HCT116 (cell line): ENCODE measurements around the gene EPB41L5. TPM values are rescaled to one million over a fixed set of nuclear protein-coding genes. Genes with fewer than 3 reads are reported as not detected.

Source experiments
- ATAC-seq: fragments of 200-7000 bp; cut with Tn5 transposase; 2 replicates; pipeline ENCODE4 v1.9.1; 2020; ENCODE audit warnings: mild to moderate bottlenecking, moderate library complexity
- BruUV-seq: library from RNA; stranded (reverse); fragments of 400-500 nt; replicated peaks from 2 replicates; lab custom pipeline; 2021; lab: Mats Ljungman, UMichigan
- CTCF ChIA-PET: fragments of 300-600 bp; sonication (Branson Sonifier 250); formaldehyde crosslinking; loops from one replicate; lab custom pipeline; 2021; ENCODE audit warnings: antibody characterized with exemption; lab: Charles Lee
- POLR2A ChIA-PET: fragments of 300-600, 350-600 bp; sonication (Branson Sonifier 250); formaldehyde crosslinking; loops from one replicate; lab custom pipeline; 2021; ENCODE audit warnings: antibody characterized with exemption; lab: Charles Lee
- RAD21 ChIA-PET, 2 experiments: fragments of 300-600 bp; sonication (Branson Sonifier 250); formaldehyde crosslinking; loops; one replicate each; lab custom pipeline; 2023; ENCODE audit warnings: low total read pairs in 2 of 2; ENCODE audit not compliant: uncharacterized antibody in 2 of 2, unreplicated experiment in 2 of 2, low non-redundant PET in 1 of 2; lab: Charles Lee
- DNase-seq: peaks from one replicate; pipeline ENCODE4 v3.0.0-alpha.2; 2010; ENCODE audit warnings: low read depth, low spot score
- H2AFZ ChIP-seq: fragments of 200-600 bp; shearing (Covaris generic), sonication (generic); 2 replicates; pipeline ENCODE4 v1.6.1; 2017; ENCODE audit warnings: low read depth, mixed run types, mixed read lengths, antibody characterized with exemption, low read length; ENCODE audit not compliant: poor library complexity, severe bottlenecking
- H3K27ac ChIP-seq: 2 replicates; pipeline ENCODE4 v1.5.1; 2012; ENCODE audit warnings: low read depth, low read length
- H3K27me3 ChIP-seq: fragments of 200-600 bp; sonication (generic); 2 replicates; pipeline ENCODE4 v1.6.1; 2016; ENCODE audit warnings: mixed run types, low read length, mixed read lengths; ENCODE audit not compliant: insufficient read depth
- H3K36me3 ChIP-seq, 2 experiments: fragments of 200-500 bp in 1 of 2; fragments of 200-600 bp in 1 of 2; sonication (Bioruptor generic) in 1 of 2; sonication (generic) in 1 of 2; 2 replicates each; pipeline versions ENCODE4 v1.5.1 to v1.6.1; 2014 to 2016; ENCODE audit warnings: low read length in 2 of 2, inconsistent platforms in 1 of 2, mixed read lengths in 1 of 2, mixed run types in 1 of 2; ENCODE audit not compliant: insufficient read depth in 2 of 2, control insufficient read depth in 1 of 2
- H3K4me1 ChIP-seq, 2 experiments: fragments of 200-600 bp in 1 of 2; sonication (generic) in 1 of 2; 2 replicates each; pipeline versions ENCODE4 v1.5.1 to v1.6.1; 2012 to 2017; ENCODE audit warnings: low read length in 2 of 2, inconsistent platforms in 1 of 2, mild to moderate bottlenecking in 1 of 2, mixed read lengths in 1 of 2, mixed run types in 1 of 2, moderate library complexity in 1 of 2; ENCODE audit not compliant: insufficient read depth in 2 of 2, control insufficient read depth in 1 of 2
- H3K4me2 ChIP-seq: fragments of 200-600 bp; sonication (generic); 2 replicates; pipeline ENCODE4 v1.6.1; 2017; ENCODE audit warnings: mixed run types, low read length, mixed read lengths
- H3K4me3 ChIP-seq, 2 experiments: fragments of 200-600 bp in 1 of 2; sonication (generic) in 1 of 2; replicated peaks in 1 of 2; 2 replicates each; pipeline ENCODE4 v1.5.1; 2011 to 2016; ENCODE audit warnings: low read length in 2 of 2, control low read depth in 1 of 2, low read depth in 1 of 2, mild to moderate bottlenecking in 1 of 2, mixed read lengths in 1 of 2, mixed run types in 1 of 2
- H3K79me2 ChIP-seq: fragments of 200-600 bp; sonication (generic); 2 replicates; pipeline ENCODE4 v1.6.1; 2017; ENCODE audit warnings: mild to moderate bottlenecking, mixed run types, low read length, moderate library complexity, mixed read lengths; ENCODE audit not compliant: insufficient read depth
- H3K9ac ChIP-seq: fragments of 200-600 bp; sonication (generic); 2 replicates; pipeline ENCODE4 v1.6.1; 2016; ENCODE audit warnings: low read length, mixed read lengths
- H3K9me2 ChIP-seq: fragments of 200-600 bp; sonication (generic), shearing (Covaris generic); 2 replicates; pipeline ENCODE4 v1.6.1; 2017; ENCODE audit warnings: mixed run types, mild to moderate bottlenecking, moderate library complexity; ENCODE audit not compliant: insufficient read depth
- H3K9me3 ChIP-seq, 2 experiments: fragments of 200-500 bp in 1 of 2; fragments of 200-600 bp in 1 of 2; sonication (Bioruptor generic) in 1 of 2; sonication (generic) in 1 of 2; 2 replicates each; pipeline ENCODE4 v1.6.1; 2014 to 2017; ENCODE audit warnings: low read length in 2 of 2, mixed read lengths in 2 of 2, inconsistent platforms in 1 of 2, low read depth in 1 of 2, mild to moderate bottlenecking in 1 of 2, mixed run types in 1 of 2, moderate library complexity in 1 of 2; ENCODE audit not compliant: control insufficient read depth in 1 of 2, insufficient read depth in 1 of 2
- H4K20me1 ChIP-seq: fragments of 200-600 bp; sonication (generic), shearing (Covaris generic); 2 replicates; pipeline ENCODE4 v1.6.1; 2017; ENCODE audit warnings: mixed run types, mild to moderate bottlenecking, moderate library complexity; ENCODE audit not compliant: insufficient read depth
- CBX3 ChIP-seq: IDR thresholded peaks from 2 replicates; pipeline ENCODE4 v1.6.1; 2012; ENCODE audit warnings: low read depth
- CEBPB ChIP-seq: IDR thresholded peaks from 2 replicates; pipeline ENCODE4 v1.6.1; 2012; ENCODE audit warnings: low read depth
- CTCF ChIP-seq, 3 experiments: fragments of 200-600 bp in 1 of 3; sonication (generic) in 1 of 3; IDR thresholded peaks in 2 of 3; conservative IDR thresholded peaks in 1 of 3; 2 replicates each; pipeline ENCODE4 v1.5.1; 2012 to 2017; ENCODE audit warnings: low read depth in 2 of 3, low read length in 2 of 3, antibody characterized with exemption in 1 of 3, borderline replicate concordance in 1 of 3, control low read depth in 1 of 3, mild to moderate bottlenecking in 1 of 3, mixed read lengths in 1 of 3, mixed run types in 1 of 3, moderate library complexity in 1 of 3; ENCODE audit not compliant: insufficient read depth in 1 of 3
- EGR1 ChIP-seq: IDR thresholded peaks from 2 replicates; pipeline ENCODE4 v1.6.1; 2012; ENCODE audit warnings: low read depth
- ELF1 ChIP-seq: IDR thresholded peaks from 2 replicates; pipeline ENCODE4 v1.6.1; 2012; ENCODE audit warnings: low read depth, borderline replicate concordance
- EZH2 ChIP-seq: fragments of 200-600 bp; sonication (generic); IDR thresholded peaks from 2 replicates; pipeline ENCODE4 v1.6.1; 2017; ENCODE audit warnings: antibody characterized with exemption, mixed run types
- EZH2phosphoT487 ChIP-seq: fragments of 200-600 bp; IDR thresholded peaks from 2 replicates; pipeline ENCODE4 v1.6.1; 2018; ENCODE audit warnings: antibody characterized with exemption, borderline replicate concordance
- FOSL1 ChIP-seq: IDR thresholded peaks from 2 replicates; pipeline ENCODE4 v1.6.1; 2012; ENCODE audit warnings: low read depth
- POLR2A ChIP-seq: IDR thresholded peaks from 2 replicates; pipeline ENCODE4 v1.7.0; 2011; ENCODE audit warnings: borderline replicate concordance; ENCODE audit not compliant: insufficient read depth, insufficient read length; ENCODE audit errors: extremely low read depth
- POLR2AphosphoS5 ChIP-seq: IDR thresholded peaks from 2 replicates; pipeline ENCODE4 v1.6.1; 2011; ENCODE audit warnings: mild to moderate bottlenecking, low read depth, low read length, moderate library complexity
- RAD21 ChIP-seq: IDR thresholded peaks from 2 replicates; pipeline ENCODE4 v1.6.1; 2012; ENCODE audit warnings: low read depth, mild to moderate bottlenecking
- REST ChIP-seq: IDR thresholded peaks from 2 replicates; pipeline ENCODE4 v1.6.1; 2012; ENCODE audit warnings: low read depth
- SP1 ChIP-seq: IDR thresholded peaks from 2 replicates; pipeline ENCODE4 v1.6.1; 2012; ENCODE audit warnings: low read depth
- SRF ChIP-seq: IDR thresholded peaks from 2 replicates; pipeline ENCODE4 v1.6.1; 2012; ENCODE audit warnings: low read depth
- YY1 ChIP-seq: IDR thresholded peaks from 2 replicates; pipeline ENCODE4 v1.6.1; 2011; ENCODE audit warnings: low read length, low read depth, moderate library complexity, mild to moderate bottlenecking; ENCODE audit not compliant: insufficient replicate concordance; ENCODE audit errors: extremely low read depth
- ZFX ChIP-seq: fragments of 450-650 bp; IDR thresholded peaks from 2 replicates; pipeline ENCODE4 v1.6.1; 2017
- intact Hi-C: fragments of 100-400 bp; cut with micrococcal nuclease; formaldehyde crosslinking; loops from 2 replicates; pipeline ENCODE4 v1.10.0; 2022
- total RNA-seq: library from RNA; stranded (reverse); gene quantifications from one replicate; pipeline ENCODE4 v1.2.1, GENCODE V29; 2021; ENCODE audit not compliant: unreplicated experiment
- TF ChIP-seq, protein P1 (sequence below): IDR thresholded peaks from 2 replicates; pipeline ENCODE4 v1.6.1; 2011; ENCODE audit warnings: mild to moderate bottlenecking, low read length, moderate library complexity; ENCODE audit not compliant: insufficient replicate concordance; ENCODE audit errors: extremely low read depth
- TF ChIP-seq, protein P2 (sequence below): IDR thresholded peaks from 2 replicates; pipeline ENCODE4 v1.6.1; 2012
- TF ChIP-seq, protein P3 (sequence below): IDR thresholded peaks from 2 replicates; pipeline ENCODE4 v1.6.1; 2012

The EPB41L5 gene
- total RNA-seq, 1 experiment from 2014 or later: 14.7 TPM

DNA sequence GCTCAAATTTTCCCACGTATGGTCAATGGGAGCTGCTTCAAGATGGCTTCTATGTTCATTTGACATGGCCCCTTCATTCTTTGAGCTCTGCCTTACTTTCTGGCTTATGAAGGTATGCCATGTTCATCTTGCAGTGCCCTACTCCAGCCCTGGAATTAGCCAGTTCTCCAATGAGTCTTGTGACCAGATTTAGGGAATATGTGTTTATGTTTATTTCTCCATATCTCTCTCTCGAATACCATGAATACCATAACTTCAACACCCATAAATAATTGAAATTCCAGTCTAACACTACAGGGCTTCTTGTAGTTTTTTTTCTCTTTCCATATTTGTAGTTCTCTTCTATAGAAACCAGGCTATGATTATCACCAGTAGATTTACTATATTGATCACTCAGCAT, 39.7 kb downstream of the EPB41L5 start:
- Histone ChIP-seq H3K9me2 (no peaks in the 10 kb centered on the region), H3K4me2 (no peak overlapping the region), H3K9me3 (no peaks in the 10 kb centered on the region), H3K9ac (no peak overlapping the region), H2AFZ (no peak overlapping the region), H3K36me3 (no peaks in the 10 kb centered on the region), H3K27ac (no peak overlapping the region), H3K79me2 (no peaks in the 10 kb centered on the region; the same call in 1 of the 2 replicates), H3K27me3 (no peaks in the 10 kb centered on the region), H3K4me3 (no peak overlapping the region), H3K4me1 (no peaks in the 10 kb centered on the region), H4K20me1 (no peaks in the 10 kb centered on the region)
- intact Hi-C loops: no loop called here
- ChIA-PET POLR2A (no interaction called here), RAD21 (no interaction called here), CTCF (no interaction called here)
- DNase-seq: no peak
- no TSS peak for BruUV-seq
- no peak for ATAC-seq
- TF ChIP-seq SP1 (no peak), ELF1 (no peak), FOSL1 (no peak), POLR2A (no peak), REST (no peak), SRF (no peak), YY1 (no peak), CEBPB (no peak), ZFX (no peak), EGR1 (no peak), EZH2phosphoT487 (no peak), CBX3 (no peak), EZH2 (no peak), CTCF (IDR thresholded peaks at IDR 0.05 in 2 of 3, conservative IDR thresholded peaks at IDR 0.05 in 1 of 3; ENCODE audit: borderline replicate concordance in 1 of 3, insufficient read depth in 1 of 3, low read depth in 2 of 3, low read length in 2 of 3) (no peak), POLR2AphosphoS5 (no peak), RAD21 (no peak)
- TF ChIP-seq, protein P1, sequence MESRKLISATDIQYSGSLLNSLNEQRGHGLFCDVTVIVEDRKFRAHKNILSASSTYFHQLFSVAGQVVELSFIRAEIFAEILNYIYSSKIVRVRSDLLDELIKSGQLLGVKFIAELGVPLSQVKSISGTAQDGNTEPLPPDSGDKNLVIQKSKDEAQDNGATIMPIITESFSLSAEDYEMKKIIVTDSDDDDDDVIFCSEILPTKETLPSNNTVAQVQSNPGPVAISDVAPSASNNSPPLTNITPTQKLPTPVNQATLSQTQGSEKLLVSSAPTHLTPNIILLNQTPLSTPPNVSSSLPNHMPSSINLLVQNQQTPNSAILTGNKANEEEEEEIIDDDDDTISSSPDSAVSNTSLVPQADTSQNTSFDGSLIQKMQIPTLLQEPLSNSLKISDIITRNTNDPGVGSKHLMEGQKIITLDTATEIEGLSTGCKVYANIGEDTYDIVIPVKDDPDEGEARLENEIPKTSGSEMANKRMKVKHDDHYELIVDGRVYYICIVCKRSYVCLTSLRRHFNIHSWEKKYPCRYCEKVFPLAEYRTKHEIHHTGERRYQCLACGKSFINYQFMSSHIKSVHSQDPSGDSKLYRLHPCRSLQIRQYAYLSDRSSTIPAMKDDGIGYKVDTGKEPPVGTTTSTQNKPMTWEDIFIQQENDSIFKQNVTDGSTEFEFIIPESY: no peak
- TF ChIP-seq, protein P2, sequence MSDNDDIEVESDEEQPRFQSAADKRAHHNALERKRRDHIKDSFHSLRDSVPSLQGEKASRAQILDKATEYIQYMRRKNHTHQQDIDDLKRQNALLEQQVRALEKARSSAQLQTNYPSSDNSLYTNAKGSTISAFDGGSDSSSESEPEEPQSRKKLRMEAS: no peak
- TF ChIP-seq, protein P3, sequence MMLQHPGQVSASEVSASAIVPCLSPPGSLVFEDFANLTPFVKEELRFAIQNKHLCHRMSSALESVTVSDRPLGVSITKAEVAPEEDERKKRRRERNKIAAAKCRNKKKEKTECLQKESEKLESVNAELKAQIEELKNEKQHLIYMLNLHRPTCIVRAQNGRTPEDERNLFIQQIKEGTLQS: no peak
- TF ChIP-seq, all 23 proteins: peak for 0
